HepG2 (cell line): ENCODE data around the gene LRIT2. TPM values are rescaled to one million over a fixed set of nuclear protein-coding genes. Genes with fewer than 3 reads are reported as not detected.

Experiments used
- CREB1 ChIP-seq, 2 experiments: fragments of 450-650 bp in 1 of 2; IDR thresholded peaks; 2 replicates each; pipeline ENCODE4 v1.6.1; 2016 to 2017; ENCODE audit warnings: control low read depth in 1 of 2, mild to moderate bottlenecking in 1 of 2, missing compliant biosample characterization in 1 of 2, missing genetic modification characterization in 1 of 2
- NFRKB ChIP-seq: fragments of 450-650 bp; IDR thresholded peaks from 2 replicates; pipeline ENCODE4 v1.6.1; 2017
- polyA plus RNA-seq, 8 experiments: library from polyadenylated mRNA; depleted of rRNA in 3 of 8; stranded (reverse) in 7 of 8; unstranded in 1 of 8; fragments of >200 nt; fragmentation: Illumina TruSeq in 4 of 8; extraction: Trizol in 4 of 8; gene quantifications; 2 replicates each; pipeline versions ENCODE4 v1.2.1 to v1.2.3, GENCODE V29; 2011 to 2016; ENCODE audit warnings: low read depth in 4 of 8, missing spikeins in 1 of 8, mixed read lengths in 1 of 8; ENCODE audit not compliant: insufficient read depth in 1 of 8
- total RNA-seq, 5 experiments: library from RNA; depleted of rRNA; stranded (reverse); fragments of >200 nt; fragmentation: Illumina TruSeq; extraction: Trizol; gene quantifications; 2 replicates each; pipeline ENCODE4 v1.2.3, GENCODE V29; 2016; ENCODE audit warnings: low read depth in 1 of 5
- TF ChIP-seq, protein P1 (sequence below): sonication (generic); formaldehyde crosslinking; IDR thresholded peaks from 2 replicates; pipeline ENCODE4 v1.9.0; 2021; ENCODE audit warnings: mild to moderate bottlenecking, missing genetic modification reagents
- TF ChIP-seq, protein P2 (sequence below): sonication (generic); formaldehyde crosslinking; IDR thresholded peaks from 2 replicates; pipeline ENCODE4 v1.5.0; 2020; ENCODE audit warnings: missing genetic modification reagents
- TF ChIP-seq, protein P3 (sequence below): sonication (generic); formaldehyde crosslinking; IDR thresholded peaks from 2 replicates; pipeline ENCODE4 v1.8.0; 2022; ENCODE audit warnings: mild to moderate bottlenecking, missing genetic modification reagents; ENCODE audit not compliant: insufficient replicate concordance

Gene LRIT2
- total and polyA plus RNA-seq, 2 of the 13 experiments (the other 11 are each of a cell fraction or from before 2014, with no cell fraction given) = not detected

DNA sequence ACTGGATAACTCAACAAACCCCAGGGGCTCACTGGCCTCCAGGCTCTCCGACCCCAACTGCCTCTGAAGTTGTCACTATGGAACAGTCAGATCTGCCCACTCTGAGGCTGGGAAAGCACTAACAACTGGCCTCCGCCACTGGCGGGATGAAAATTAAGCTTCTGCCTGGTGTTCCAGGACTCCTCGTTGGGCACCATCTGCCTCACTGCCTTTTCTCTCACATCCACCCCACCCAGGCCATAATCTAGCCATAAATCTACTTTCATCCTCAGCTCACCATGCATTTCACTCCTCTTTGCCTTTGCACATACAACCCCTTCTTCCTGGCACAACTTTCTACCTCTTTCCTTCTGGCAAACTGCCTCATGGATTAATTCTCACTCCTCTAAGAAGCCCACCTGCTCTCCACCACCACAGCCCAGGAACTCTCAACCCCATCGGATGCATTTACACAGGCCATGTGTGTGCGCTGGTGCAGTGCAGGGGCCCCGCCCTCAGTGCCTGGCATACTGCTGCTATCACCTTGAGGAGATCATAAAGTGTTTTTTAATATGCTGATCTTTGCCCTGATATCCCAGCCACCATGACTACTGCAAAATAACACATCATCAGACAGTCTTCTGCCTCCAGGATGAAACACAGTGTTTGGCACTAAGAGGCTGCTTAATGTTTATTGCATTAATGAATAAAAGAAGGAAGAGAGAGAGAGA lies 27.0 kb downstream of the LRIT2 start (continued):
- TF ChIP-seq NFRKB = no peak
- TF ChIP-seq, protein P1, sequence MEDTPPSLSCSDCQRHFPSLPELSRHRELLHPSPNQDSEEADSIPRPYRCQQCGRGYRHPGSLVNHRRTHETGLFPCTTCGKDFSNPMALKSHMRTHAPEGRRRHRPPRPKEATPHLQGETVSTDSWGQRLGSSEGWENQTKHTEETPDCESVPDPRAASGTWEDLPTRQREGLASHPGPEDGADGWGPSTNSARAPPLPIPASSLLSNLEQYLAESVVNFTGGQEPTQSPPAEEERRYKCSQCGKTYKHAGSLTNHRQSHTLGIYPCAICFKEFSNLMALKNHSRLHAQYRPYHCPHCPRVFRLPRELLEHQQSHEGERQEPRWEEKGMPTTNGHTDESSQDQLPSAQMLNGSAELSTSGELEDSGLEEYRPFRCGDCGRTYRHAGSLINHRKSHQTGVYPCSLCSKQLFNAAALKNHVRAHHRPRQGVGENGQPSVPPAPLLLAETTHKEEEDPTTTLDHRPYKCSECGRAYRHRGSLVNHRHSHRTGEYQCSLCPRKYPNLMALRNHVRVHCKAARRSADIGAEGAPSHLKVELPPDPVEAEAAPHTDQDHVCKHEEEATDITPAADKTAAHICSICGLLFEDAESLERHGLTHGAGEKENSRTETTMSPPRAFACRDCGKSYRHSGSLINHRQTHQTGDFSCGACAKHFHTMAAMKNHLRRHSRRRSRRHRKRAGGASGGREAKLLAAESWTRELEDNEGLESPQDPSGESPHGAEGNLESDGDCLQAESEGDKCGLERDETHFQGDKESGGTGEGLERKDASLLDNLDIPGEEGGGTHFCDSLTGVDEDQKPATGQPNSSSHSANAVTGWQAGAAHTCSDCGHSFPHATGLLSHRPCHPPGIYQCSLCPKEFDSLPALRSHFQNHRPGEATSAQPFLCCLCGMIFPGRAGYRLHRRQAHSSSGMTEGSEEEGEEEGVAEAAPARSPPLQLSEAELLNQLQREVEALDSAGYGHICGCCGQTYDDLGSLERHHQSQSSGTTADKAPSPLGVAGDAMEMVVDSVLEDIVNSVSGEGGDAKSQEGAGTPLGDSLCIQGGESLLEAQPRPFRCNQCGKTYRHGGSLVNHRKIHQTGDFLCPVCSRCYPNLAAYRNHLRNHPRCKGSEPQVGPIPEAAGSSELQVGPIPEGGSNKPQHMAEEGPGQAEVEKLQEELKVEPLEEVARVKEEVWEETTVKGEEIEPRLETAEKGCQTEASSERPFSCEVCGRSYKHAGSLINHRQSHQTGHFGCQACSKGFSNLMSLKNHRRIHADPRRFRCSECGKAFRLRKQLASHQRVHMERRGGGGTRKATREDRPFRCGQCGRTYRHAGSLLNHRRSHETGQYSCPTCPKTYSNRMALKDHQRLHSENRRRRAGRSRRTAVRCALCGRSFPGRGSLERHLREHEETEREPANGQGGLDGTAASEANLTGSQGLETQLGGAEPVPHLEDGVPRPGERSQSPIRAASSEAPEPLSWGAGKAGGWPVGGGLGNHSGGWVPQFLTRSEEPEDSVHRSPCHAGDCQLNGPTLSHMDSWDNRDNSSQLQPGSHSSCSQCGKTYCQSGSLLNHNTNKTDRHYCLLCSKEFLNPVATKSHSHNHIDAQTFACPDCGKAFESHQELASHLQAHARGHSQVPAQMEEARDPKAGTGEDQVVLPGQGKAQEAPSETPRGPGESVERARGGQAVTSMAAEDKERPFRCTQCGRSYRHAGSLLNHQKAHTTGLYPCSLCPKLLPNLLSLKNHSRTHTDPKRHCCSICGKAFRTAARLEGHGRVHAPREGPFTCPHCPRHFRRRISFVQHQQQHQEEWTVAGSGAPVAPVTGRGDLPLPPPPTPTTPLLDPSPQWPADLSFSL = no peak
- TF ChIP-seq, protein P2, sequence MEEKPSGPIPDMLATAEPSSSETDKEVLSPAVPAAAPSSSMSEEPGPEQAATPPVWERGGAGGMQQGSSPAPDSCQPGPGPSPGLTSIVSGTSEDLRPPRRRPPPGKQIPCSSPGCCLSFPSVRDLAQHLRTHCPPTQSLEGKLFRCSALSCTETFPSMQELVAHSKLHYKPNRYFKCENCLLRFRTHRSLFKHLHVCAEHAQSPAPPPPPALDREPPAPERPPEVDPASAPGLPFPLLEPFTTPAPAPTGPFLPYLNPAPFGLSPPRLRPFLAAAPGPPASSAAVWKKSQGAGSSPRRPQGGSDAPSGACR (CRISPR knock-in tag) = no peak
- TF ChIP-seq, protein P3, sequence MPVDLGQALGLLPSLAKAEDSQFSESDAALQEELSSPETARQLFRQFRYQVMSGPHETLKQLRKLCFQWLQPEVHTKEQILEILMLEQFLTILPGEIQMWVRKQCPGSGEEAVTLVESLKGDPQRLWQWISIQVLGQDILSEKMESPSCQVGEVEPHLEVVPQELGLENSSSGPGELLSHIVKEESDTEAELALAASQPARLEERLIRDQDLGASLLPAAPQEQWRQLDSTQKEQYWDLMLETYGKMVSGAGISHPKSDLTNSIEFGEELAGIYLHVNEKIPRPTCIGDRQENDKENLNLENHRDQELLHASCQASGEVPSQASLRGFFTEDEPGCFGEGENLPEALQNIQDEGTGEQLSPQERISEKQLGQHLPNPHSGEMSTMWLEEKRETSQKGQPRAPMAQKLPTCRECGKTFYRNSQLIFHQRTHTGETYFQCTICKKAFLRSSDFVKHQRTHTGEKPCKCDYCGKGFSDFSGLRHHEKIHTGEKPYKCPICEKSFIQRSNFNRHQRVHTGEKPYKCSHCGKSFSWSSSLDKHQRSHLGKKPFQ = no peak
- no peak for TF ChIP-seq CREB1 (IDR thresholded peaks at IDR 0.05)
- TF ChIP-seq CREB1 (CRISPR knock-in tag; IDR thresholded peaks at IDR 0.05) = no peak
